WI38 (cell line): ENCODE data around the gene KLF11.
"Not testable (repeated sequence)": the region's sequence is repeated elsewhere in the genome, so short reads cannot be mapped to it uniquely, and the experiment has no call there.

Source experiments
- H3K4me3 ChIP-seq: 2 replicates; pipeline ENCODE4 v1.5.1; 2011; ENCODE audit warnings: low read depth, mild to moderate bottlenecking, control low read depth, low read length
- CTCF ChIP-seq: IDR thresholded peaks from 2 replicates; pipeline ENCODE4 v1.5.1; 2012; ENCODE audit warnings: low read depth, mild to moderate bottlenecking, control low read depth, low read length

KLF11 gene

DNA sequence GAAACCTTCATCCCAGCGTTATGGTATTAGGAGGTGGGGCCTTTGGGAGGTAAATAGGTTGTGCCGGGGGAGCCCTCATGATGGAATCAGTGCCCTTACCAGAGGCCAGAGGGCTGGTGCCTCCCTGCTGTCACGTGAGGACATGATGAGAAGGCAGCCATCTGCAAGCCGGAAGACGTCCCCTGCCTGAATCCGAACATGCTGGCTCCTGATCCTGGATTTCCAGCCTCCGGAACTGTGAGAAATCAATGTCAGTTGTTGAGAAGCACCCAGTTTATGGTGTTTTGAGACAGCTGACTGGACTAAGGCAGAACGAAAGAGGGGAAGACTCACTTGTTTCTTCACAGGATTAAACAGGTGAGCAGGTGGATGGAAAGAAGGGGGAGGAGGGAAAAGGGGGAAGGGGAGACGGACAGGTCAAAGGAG, 13.0 kb upstream of the KLF11 start:
- H3K4me3 ChIP-seq = no peak overlapping the region
- no peak for TF ChIP-seq CTCF

GRCh38 chr2:10030798-10031197, 12.6 kb upstream of the KLF11 start:
- H3K4me3 ChIP-seq = not testable (repeated sequence)

- no peak overlapping the region for H3K4me3 ChIP-seq
- no peak for TF ChIP-seq CTCF
These were observed 11.2 kb upstream of the KLF11 start for GRCh38 chr2:10031886-10032745.

DNA sequence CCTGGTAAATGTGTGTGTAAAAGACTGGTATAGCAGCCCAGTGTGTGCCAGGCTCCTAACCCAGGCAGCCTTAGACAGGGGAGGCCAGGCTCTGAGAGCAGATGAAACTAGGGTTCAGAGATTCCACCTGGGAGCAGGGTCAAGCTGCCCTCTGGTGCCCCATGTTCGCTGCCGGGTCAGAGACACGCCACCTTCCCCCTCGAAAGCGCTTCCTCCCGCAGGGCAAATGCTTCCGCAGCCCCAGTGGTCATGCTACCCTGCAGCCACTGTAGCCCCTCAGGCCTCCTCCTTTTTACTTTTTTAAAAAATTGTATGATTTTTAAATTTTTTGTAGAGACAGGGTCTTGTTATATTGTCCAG, 10.6 kb upstream of the KLF11 start:
- no peak overlapping the region for H3K4me3 ChIP-seq
- no peak for TF ChIP-seq CTCF

DNA sequence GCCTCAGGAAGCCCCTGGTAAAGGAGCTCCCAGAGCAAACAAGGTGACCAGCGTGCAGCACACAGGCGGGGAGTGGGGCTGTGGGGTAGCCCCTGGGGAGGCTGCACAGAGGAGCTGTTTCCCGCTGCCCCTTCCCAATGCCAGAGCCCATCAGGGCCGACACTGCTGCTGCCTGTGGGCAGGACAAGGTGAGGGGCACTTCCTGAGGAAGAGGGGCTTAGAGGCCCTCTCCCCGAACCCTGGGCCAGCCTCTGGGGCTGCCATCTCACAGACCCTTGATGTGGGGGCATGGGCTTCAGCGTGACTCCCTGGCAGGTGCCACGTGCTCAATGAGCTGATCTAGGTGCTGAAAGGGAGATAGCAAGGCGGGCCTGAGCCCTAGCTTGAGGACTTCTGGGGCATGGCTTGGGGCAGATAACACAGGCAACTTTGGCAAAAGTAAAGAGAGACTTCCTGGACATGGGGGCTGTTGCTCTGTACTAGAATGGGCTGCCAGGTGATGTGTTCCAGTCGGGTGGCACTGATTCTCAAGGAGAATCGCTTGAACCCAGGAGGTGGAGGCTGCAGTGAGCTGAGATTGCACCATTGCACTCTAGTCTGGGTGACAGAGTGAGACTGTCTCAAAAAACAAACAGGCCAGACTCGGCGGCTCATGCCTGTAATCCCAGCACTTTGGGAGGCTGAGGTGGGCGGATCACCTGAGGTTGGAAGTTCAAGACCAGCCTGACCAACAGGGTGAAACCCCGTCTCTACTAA, 9.9 kb upstream of the KLF11 start:
- no peak for TF ChIP-seq CTCF
- H3K4me3 ChIP-seq = no peak overlapping the region

DNA sequence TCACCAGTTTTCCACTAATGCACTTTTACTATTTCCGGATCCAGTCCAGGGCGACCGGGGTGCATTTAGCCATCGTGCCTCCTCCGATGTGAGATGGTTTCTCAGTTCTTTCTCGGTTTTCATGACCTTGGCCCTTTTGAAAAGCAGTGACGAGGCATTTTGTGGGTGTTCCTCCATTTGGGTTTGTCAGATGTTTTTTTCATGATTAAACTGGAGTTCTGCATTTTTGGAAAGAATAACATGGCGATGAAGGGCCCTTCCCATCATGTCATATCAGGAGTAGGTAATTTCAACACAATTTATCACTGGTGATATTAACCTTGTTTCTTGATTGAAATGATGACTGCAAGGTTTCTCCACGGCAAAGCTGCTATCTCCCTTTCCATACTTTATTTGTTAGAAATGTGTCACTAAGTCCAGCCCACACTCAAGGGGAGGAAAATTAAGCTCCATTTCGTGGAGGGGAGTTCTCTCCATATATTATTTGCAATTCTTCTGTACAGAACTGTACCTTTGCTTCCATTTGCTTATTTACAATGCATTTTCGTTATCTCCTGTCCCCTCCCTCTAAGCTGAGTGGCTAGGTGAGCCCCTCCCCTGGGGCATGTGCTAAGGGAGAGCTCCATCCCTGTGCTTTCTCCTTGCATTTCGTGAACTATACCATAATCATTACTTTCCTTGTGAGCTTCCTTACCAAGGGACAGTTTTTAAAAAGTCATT, 8.9 kb upstream of the KLF11 start:
- H3K4me3 ChIP-seq = no peak overlapping the region
- TF ChIP-seq CTCF = no peak

DNA sequence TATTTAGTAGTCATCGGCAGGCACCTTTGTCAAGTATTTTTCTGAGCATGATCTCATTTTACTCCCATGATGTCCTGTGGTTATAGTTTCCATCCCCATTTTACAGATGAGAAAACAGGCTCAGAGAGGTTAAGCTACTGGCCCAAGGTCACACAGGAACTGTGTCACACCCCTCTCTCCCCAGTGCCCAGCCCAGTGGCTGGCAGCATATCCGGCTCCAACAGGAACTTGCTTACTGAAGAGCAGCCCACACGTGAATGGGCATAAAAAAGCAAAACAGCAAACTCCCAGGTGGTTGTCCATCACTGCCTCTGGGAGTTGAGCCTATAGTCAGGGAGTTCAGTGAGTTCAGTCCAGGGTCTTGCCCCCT, 8.3 kb upstream of the KLF11 start:
- TF ChIP-seq CTCF = no peak
- H3K4me3 ChIP-seq = no peak overlapping the region
